Right kidney (tissue), 9 donors: Measurements from ENCODE around the gene LIN7B.
A peak's percentile ranks its signal among the peaks of the same experiment; 100 is the strongest.
"Not testable (repeated sequence)": the region's sequence is repeated elsewhere in the genome, so short reads cannot be mapped to it uniquely, and the experiment has no call there.

Source experiments
- DNase-seq: peaks from one replicate; pipeline ENCODE4 v3.0.0-alpha.2; 2016
- long read RNA-seq, 8 donors: transcript quantifications; one replicate each; lab custom pipeline, GENCODE V29; 2026

The LIN7B gene
- long read RNA-seq, donor 1, partial matches to known transcripts: 0 of 4 reads
- long read RNA-seq, donor 1, other reads (novel, unspliced or antisense): 0 of 4 reads
- long read RNA-seq, donor 2, transcript LIN7B-201 (6 exons, 755 nt): major isoform, 5 of 7 reads
- long read RNA-seq, donor 2, partial matches to known transcripts: 0 of 7 reads
- long read RNA-seq, donor 2, other reads (novel, unspliced or antisense): 0 of 7 reads
- long read RNA-seq, donor 3, partial matches to known transcripts: 0 of 6 reads
- long read RNA-seq, donor 3, other reads (novel, unspliced or antisense): 0 of 6 reads
- long read RNA-seq, donor 4, partial matches to known transcripts: 0 of 3 reads
- long read RNA-seq, donor 4, other reads (novel, unspliced or antisense): 0 of 3 reads
- long read RNA-seq, donor 5, partial matches to known transcripts: 0 of 5 reads
- long read RNA-seq, donor 5, other reads (novel, unspliced or antisense): 0 of 5 reads
- long read RNA-seq, donor 6, partial matches to known transcripts: 0 of 5 reads
- long read RNA-seq, donor 6, other reads (novel, unspliced or antisense): 0 of 5 reads
- long read RNA-seq, donor 7, transcript LIN7B-201 (6 exons, 755 nt): major isoform, 5 of 9 reads
- long read RNA-seq, donor 7, partial matches to known transcripts: 0 of 9 reads
- long read RNA-seq, donor 7, other reads (novel, unspliced or antisense): 0 of 9 reads
- long read RNA-seq, donor 8, partial matches to known transcripts: 0 of 4 reads
- long read RNA-seq, donor 8, other reads (novel, unspliced or antisense): 0 of 4 reads

DNA sequence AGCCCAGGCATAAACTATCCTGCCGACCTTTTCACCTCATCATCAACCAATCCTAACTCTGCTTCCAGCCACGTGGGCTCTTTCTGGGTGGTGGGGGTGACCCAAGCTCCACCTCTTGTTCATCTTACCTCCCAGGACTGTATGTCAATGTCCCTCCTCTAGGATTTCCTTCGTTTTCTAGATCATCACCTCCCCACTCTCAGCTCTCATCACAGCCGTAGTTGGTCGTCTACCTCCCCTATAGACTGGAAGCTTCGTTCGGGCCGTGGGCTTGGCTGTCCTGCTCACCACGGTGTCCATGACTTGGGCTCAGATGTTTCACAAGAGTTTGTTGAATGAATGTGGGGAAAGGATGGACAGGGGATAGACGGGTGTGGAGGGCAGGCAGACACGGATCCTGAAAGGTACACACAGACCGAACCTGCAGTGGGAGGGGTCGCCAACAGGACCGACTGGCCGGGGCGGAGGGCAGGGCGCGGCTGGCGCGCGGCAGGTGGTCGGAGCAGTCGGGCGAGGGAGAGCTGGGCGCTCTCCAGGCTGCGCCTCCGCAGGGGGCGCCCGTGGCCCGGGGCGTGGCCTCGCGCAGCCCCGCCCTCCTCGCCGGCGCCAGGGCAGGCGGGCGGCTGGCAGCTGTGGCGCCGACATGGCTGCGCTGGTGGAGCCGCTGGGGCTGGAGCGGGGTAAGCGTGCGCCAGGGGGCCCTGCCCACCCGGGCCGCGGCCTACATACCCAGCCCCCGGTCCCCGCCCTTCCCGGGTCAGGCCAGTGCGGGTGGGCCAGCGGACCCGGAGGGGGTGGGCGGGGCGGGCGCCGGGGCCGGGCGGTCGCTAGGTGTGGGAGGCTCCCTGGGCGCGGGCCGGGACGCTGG is at the start of gene LIN7B:
Gene LIN7B (plus strand): TSS at position 609 of the 868 bp plus-strand sequence. CDS start 35 bp downstream, at position 644.
- peak; percentile 85 for DNase-seq

- DNase-seq: no peak
These were observed 49.2 kb upstream of the LIN7B start, which contains the start of gene NTF4 for GRCh38 chr19:49064768-49065611. Gene NTF4, minus strand, starts transcription at chr19:49064818. Its CDS starts 2,821 bp downstream, at chr19:49061997.

DNA sequence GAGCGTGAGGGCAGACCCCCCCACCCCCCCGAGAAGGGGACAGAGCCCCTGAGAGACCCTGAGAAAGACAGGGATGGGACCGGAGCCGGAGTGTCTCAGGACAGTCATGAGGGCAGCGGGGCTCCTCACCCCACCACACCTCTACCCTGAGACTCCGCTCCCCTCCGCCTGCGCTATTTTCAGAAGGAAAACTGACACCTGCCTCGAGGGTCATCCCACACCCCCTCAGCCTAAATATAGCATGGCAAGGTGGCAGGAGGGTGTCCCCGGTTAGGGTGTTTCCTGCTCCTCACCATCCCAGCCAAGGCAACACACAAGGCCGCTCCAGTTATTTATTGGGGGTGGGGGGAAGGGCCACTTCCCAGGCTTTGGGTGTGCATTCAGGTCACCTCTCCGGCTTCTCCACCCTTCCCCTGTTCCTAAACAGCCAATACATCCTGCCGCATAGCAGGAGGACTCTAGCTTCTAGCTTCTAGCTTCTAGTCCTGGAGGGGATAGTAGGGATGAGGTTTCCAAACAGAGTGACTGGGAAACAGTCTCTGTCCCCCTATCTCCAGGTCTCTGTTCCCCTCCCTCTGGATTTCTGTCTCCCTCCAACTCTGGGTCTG is 48.2 kb upstream of the LIN7B start:
- DNase-seq: no peak

DNA sequence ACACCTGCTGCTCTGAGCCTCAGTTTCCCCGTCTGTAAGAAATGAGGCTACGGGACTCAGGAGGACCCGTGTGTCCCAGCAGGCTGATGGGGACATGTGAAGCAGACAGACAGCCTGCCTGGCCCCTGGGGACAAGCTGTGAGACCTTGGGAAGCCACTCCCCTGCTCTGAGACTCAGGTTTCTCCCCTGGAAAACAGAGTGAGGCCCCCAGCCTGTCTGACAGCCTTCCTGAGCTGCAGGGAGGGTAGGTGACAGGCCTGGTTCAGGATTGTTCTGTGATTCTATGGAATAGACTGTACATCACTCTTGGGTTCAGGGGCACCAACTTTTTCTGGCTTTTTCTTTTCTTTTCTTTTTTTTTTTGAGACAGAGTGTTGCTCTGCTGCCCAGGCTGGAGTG is 46.6 kb upstream of the LIN7B start:
- no peak for DNase-seq

DNA sequence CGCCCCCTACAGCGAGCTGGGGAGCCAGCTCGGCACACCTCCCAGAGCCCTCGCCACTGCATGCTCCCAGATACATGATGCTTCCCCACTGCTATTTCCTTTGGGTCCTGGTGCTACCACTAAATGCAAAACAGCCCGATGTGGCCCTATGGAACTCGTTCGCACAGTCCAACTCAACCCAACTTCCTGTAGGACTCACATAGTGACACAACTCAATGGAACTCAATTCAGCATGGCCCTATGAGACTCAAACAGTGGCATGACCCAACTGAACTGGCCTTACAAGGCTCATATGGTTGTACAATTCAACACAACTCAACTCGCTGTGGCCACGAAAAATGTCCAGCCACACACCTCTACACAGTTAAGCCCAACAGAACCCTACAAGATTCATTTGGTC is 45.1 kb upstream of the LIN7B start:
- DNase-seq: no peak

DNA sequence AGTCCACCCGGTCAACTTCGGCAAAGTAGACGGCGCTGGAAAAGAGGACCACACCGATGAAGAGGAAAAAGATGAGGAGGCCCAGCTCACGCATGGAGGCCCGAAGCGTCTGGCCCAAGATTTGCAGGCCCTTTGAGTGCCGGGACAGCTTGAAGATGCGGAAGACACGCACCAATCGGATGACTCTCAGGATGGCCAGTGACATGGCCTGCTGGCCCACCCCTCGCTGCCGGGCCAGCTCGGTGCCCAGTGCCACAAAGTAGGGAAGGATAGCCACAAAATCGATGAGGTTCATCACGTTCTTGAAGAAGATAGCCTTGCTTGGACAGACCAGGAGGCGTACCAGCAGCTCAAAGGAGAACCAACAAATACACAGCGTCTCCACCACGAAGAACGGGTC is 43.8 kb upstream of the LIN7B start:
- no peak for DNase-seq

DNA sequence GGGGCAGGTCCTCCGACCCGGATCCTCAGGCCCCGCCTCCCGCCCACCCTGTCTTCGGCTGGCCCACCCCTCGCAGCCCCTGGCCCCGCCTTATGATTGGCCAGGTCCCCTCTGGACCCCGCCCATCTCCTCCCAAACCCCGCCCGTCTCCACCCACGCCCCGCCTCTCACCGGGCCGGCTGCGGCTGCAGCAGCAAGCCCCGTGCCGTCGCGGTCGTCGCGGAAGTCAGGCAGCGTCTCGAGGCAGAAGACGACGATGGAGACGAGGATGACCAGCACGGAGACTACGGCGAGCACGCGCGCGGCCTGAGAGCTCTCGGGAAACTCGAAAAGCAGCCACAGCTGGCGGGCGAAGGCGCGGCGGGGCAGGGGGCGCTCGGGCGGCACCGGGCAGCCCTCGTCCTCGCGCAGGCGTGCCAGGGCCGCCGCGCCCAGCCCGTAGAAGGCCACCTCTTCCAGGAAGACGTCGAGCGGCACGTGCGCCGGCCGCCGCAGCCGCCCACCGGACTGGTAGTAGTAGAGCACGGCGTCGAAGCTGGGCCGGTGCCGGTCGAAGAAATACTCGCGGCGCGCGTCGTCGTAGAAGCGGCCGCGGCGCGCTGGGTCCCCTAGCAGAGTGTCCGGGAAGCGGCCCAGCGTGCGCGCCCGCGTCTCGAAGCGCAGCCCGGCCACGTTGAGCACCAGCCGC is 42.2 kb upstream of the LIN7B start:
- DNase-seq: peak; percentile 70

DNA sequence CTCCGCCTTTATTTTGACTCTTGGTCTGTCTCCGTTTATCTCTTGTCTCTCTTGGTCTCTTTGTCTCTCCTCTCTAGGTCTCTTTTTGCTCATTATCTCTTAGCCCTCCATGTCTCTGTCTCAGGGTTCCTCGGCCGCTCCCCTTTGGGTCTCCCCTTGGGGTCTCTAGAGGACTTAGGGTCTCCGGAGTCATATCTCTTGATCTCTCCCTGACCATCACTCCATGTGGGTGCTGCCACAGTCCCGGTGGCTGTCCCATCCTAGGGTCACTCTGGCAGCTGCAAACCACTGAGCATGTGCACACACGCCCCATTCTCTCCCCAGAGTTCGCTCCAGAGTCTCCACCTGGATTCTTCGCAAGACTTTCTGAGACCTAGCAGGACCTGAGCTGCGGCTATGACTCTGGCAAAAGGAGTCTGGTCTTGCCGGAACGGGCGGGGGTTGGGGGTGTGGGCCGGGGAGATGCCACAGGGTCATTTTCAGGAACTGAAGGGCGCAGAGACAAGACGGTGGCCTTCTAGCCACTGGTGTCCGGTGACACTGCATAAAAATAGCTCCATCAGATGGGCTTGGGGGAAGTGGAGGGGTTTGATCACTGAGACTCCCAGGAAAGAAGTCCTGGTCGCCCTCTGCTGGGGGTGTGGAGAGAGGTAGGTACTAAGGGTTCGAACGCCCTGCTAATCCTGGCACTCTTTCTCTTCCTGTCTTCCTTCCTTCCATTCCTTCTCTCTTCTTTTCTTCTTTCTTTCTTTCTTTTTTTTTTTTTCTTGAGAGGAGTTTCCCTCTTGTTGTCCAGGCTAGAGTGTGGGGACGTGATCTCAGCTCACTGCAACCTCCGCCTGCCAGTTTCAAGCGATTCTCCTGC is 40.4 kb upstream of the LIN7B start:
- no peak for DNase-seq

DNA sequence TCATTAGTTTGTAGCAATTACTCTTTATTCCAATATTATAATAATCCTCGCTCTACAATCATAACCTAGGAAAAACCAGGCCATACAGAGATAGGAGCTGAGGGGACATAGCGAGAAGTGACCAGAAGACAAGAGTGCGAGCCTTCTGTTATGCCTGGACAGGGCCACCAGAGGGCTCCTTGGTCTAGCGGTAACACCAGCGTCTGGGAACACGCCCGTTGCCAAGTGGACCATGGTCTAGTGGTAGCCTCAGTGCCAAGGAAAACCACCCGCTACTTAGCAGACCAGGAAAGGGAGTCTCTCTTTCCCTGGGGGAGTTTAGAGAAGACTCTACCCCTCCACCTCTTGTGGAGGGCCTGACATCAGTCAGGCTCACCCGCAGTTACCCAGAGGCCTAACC is 39.3 kb upstream of the LIN7B start:
- DNase-seq: not testable (repeated sequence)

- DNase-seq: no peak
These were observed 33.8 kb upstream of the LIN7B start for GRCh38 chr19:49080392-49080791.

DNA sequence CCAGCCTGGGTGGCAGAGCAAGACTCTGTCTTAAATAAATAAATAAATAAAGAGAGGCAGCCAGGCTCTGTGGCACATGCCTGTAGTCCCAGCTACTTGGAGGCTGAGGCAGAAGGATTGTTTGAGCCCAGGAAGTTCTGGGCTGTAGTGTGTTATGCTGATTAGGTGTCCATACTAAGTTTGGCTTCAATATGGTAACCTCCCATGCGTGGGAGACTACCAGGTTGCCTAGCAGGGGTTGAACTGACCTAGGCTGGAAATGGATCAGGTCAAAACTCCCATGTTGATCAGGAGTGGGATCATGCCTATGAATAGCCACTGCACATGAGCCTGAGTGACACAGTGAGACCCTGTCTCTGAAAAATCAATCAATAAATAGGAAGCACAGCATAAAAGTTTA is 32.9 kb upstream of the LIN7B start:
- no peak for DNase-seq

DNA sequence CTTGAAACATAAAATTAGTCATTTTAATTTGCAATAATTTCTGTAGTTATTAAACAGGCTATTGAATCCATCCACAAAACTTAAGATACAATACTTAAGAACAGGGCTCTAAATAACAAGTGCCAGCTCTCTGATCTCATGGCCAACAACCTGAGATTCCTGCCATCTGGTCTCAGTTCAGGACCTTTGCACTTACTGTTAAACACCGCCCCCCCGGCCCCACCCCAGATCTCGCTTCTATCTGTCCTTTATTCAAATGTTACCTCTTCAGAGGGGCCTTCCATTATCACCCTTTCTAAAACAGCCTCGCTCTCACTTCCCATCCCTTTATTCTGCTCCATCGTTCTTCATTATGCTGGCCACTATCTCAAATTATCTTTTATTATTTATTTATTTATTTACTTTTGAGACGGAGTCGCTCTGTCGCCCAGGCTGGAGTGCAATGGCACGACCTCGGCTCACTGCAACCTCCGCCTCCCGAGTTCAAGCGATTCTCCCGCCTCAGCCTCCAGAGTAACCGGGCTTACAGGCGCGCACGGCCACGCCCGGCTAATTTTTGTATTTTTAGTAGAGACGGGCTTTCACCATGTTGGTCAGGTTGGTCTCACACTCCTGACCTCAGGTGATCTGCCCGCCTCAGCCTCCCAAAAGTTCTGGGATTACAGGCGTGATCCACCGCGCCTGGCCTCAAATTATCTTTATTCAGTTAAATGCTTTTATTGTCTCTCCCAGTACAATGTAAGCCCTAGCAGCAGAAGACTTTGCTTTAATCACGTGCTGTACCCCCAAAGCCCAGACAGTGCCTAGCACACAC is 29.8 kb upstream of the LIN7B start:
- peak; percentile 83 for DNase-seq

DNA sequence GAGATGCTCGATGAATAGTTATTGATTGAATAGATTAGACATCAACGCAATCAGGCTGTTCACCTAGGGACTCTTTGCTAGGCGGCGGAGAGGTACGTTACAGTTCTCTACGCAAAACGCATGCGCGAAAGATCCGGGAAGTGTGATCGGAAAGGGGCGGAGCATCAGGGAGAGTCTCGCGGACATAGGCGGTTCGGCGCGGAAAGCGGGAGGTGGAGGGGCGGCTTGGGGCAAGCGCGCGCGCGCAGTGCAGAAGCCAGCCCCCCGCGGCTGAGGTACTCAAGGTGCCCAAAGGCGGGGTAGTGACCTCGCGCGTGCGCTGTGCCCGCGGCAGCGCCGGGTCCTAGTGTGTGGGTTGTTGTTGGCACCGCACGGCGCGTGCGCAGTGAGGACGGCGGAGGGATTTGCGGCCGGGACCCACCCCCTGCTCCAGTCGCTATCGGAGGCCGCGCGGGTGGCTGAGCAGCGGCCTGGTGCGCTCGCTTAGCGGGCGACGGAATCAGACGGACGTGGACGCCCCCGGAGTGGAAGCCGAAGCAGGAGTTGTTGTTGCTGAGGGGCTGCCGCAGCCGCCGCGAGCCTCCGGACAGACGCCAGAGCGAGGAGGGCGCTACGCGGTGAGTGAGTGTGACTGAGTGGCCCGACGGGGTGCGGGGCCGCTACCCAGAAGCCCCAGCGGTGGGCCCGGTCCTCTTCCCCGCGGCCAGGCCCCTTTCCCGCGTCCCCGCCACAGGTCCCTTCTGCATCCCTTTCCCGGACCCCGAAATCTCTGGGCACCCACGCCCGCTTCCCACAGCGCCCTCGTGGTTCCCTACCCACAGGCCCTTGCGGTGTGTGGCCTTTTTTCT is 28.9 kb upstream of the LIN7B start, which contains the start of gene SNRNP70:
Gene SNRNP70 (plus strand): TSS at position 432 of the 848 bp plus-strand sequence. CDS start 964 bp downstream, outside the sequence.
- DNase-seq: peak; percentile 99

DNA sequence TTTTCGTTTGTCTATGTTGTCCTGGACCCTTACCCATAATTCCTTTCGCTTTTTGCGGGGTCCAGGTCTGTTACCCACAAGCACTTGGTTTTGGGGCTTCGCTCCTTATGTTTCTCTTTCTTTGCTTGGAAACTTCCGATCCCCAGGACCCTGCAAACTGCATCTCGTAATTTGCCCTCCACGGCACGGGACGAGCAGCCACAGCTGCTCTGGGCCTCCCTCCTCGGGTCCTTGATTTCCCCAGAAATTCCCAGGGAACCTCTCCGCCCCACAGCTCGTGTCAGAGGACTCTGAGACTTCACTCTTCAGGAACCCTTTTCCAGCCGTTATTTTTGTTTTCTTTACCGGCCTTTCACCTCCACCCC is 28.3 kb upstream of the LIN7B start:
- DNase-seq: no peak

- no peak for DNase-seq
These were observed 27.9 kb upstream of the LIN7B start for GRCh38 chr19:49086296-49086695.

GRCh38 chr19:49091391-49092038 is 22.7 kb upstream of the LIN7B start:
- DNase-seq: no peak

DNA sequence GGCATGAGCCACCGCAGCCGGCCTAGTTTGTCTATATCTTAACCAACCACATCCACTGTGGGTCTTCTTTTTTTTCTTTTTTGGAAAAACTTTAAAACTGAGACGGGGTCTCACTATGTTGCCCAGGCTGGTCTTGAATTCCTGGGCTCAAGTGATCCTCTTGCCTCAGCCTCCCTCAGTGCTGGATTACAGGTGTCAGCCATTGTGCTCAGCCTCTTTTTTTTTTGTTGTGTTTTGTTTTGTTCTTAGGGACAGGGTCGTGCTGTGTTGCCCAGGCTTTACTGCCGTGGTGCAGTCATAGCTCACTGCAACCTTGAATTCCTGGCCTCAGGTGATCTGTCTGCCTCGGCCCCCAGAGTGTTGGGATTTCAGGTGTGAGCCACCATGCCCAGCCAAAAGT is 21.5 kb upstream of the LIN7B start:
- no peak for DNase-seq
